Retina (tissue), 1 donor: ENCODE results near the gene PTH2R.
"Not testable (repeated sequence)": the region's sequence is repeated elsewhere in the genome, so short reads cannot be mapped to it uniquely, and the experiment has no call there.

Source experiments
- DNase-seq: peaks from one replicate; pipeline ENCODE4 v3.0.0-alpha.2; 2016

The PTH2R gene

DNA sequence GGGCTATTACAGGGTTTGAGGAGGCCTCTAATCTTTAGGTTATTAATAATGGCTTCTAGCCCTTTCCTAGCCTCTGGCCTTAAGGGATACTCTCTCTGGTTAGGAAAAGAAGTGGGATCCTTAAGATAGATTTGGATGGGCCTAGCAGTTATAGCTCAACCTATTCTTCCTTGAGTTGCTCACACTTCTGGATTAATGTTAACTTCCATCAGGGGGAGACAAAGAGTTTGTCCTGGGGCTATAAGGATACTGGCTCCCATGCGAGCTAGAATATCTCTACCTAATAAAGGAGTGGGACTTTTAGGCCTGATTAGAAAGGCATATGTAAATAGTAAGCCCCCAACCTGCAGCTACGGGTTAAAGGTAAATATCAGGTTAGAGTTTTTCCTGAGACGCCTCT is 14.3 kb upstream of the PTH2R start:
- no peak for DNase-seq

DNA sequence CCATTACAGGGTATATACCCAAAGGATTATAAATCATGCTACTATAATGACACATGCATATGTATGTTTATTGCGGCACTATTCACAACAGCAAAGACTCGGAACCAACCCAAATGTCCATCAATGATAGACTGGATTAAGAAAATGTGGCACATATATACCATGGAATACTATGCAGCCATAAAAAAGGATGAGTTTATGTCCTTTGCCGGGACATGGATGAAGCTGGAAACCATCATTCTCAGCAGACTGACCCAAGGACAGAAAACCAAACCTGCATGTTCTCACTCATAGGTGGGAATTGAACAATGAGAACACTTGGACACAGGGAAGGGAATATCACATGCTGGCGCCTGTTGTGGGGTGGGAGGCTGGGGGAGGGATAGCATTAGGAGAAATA is 9.8 kb upstream of the PTH2R start:
- DNase-seq: not testable (repeated sequence)

DNA sequence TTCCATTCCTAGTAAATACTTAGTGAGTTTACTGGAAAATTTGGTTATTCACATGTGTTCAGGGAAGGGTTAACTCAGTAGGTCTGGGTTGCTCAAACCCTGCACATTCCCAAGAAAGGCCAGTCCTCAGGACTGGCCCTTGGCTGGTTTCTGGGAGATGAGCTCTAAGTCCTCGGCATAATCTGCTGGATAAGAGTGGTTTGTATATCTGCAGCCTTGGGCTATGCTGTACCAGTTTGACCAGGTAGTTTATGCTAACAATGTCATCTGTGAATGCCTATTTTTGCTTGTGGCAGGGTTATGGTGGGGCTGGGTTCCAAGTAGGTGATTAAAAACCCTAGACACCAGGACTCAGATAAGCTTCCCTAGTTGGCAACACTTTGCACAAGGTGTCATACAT is 7.4 kb upstream of the PTH2R start:
- no peak for DNase-seq

DNA sequence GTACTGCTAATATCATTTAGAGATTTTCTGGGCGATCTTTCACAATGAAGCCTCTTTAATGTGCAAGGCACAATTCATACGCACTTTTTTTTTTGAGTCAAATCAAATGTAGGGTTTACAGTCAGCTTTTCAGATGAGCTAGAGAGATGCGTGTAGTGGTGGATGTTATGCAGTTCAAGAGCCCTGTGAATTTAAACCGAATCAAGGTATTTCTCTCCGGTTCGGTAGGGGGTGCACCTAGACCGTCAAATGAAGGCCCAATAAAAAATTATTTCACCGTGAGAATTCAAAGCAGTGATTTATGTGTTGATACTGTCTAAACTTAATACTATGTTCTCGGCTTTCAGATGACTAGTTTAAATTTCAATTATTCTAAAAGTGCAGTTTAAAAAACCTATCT is 1.1 kb downstream of the PTH2R start:
- peak; percentile 56 for DNase-seq

DNA sequence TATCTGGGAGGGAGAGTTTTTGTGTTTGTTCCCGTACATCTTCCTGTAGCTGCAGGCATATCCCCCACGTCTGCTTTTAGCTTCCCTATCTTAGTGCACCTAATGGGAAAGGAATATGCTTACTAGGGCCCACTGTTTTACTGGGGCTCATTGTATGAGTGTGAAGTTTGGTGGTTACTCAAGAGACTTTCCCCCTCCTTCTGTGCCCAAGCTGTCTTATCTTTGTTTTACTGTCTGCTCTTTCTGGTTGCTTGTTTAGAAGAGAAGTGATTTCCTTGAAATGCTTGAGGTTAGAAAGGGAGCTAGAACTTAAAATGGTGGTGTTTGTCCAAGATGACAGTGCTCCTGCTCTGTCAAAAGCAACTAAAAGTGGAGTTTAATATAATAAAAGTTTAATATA is 7.3 kb downstream of the PTH2R start:
- DNase-seq: no peak

DNA sequence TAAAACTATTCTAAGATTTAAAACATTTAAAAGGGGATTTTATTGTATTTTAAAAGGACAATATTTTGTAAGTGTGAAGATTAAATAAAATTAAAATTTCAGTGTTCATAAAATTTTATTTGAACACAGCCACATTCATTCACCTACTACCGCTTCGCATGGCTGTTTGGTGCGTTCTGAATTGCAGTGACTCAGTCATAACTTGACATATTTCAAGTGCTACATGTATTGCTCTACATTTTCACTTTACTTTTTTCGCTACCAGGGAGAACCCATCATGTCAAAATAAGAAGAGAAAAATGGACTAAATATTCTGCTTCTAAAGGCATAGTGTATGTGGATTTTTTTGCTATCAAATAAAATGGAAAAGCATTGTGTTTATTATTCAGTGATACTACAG is 8.7 kb downstream of the PTH2R start:
- DNase-seq: no peak

DNA sequence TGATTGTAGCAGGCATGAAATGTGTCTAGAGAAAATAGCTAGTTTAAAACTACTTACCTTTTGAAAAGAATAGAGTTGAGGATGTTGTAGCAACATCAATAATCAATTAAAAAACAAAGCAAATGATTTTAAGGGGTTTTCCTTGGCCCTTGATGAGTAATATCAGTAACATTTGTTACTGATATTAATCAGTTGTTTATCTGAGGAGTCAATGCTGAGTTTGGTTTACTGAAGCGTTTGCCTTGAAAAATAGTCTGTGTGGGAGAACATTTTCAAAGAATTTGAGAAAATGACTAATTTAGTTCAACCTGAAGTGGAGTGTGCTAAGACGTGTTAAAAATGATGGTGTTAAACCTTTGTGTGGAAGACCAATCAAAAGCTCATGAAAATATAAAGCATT is 9.3 kb downstream of the PTH2R start:
- DNase-seq: no peak

DNA sequence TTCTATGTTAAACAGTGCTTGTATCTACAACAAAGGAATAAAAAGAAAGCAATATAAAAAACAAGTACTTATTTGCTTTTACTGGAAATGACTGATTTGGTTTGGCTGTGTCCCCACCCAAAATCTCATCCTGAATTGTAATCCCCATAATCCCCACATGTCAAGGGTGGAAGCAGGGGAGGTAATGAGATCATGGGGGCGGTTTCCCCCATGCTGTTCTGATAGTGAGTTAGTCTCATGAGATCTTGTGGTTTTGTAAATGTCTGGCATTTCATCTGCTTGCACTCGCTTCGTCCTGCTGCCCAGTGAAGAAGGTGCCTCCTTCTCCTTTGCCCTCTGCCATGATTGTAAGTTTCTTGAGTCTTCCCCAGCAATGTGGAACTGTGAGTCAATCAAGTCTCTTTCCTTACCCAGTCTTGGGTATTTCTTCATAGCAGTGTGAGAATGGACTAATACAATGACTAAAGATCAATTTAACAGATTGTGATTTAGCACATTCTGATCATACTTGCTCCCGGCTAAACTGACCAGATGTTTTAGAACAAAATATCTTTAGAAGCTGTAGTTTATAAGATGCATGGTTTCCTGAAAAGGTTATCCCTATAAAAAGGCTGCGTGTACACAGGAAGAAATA is 19.9 kb downstream of the PTH2R start:
- no peak for DNase-seq

DNA sequence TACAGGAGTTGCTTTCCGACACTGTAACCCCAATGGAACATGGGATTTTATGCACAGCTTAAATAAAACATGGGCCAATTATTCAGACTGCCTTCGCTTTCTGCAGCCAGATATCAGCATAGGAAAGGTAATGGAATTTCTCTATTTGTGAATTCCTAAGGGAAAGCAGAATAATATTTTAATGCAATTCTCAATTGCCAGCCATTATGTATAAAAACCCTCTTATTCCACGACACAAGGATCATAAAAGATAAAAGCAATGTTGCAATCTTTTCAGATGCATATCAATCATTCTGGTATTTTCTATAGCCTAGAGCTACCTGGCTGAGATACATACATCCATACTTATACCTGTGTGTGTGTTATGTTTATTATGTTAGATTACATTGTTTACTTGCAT is 31.2 kb downstream of the PTH2R start:
- no peak for DNase-seq

DNA sequence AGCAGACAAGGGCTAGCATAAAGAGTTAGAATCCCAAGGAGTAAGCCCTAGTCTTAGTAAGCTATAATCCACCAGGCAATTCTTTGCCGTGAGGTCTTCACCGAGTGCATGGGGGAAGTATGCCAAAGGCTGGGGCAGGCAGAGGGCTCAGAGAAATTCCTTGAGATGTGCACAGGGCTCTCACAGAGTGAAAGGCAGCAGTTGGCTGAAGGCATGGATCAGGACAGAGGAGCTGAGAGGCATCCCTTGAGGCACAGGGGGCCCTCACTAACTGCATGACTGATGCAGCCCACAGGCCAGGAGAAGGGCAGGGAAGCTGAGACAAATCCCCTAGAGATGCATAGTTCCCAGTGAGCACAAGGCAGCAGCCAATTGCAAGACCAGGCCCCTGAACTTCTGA is 34.1 kb downstream of the PTH2R start:
- no peak for DNase-seq

DNA sequence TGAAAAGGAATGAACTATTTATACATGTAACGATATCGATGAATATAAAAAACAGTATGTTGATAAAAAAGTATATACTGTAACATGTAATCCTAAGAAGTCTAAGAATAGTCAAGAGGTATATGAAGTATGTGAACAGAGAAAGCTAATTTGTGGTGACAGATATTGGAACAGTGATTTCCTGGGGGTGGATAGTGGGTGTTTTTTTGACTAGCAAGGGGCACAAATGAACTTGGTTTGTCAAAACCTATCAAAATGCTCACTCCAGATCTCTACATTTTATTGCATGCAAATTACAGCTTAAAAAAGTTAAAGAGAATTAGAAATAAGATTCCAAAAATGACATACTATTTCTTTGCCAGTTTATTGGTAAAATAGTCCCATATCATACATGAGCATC is 35.4 kb downstream of the PTH2R start:
- DNase-seq: no peak

DNA sequence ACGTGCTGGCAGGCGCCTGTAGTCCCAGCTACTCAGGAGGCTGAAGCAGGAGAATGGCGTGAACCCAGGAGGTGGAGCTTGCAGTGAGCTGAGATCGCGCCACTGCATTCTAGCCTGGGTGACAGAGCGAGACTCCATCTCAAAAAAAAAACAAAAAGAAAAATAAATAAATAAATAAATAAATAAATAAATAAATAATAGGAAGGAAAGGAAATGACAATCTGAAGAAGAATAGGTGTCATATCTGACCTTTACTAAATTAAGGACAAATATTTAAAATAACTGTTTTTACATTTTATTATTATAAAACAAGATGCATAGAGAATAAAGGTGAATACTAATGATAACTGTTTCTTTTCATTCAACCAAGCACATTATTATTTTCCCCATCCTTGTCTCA is 40.9 kb downstream of the PTH2R start:
- DNase-seq: not testable (repeated sequence)

DNA sequence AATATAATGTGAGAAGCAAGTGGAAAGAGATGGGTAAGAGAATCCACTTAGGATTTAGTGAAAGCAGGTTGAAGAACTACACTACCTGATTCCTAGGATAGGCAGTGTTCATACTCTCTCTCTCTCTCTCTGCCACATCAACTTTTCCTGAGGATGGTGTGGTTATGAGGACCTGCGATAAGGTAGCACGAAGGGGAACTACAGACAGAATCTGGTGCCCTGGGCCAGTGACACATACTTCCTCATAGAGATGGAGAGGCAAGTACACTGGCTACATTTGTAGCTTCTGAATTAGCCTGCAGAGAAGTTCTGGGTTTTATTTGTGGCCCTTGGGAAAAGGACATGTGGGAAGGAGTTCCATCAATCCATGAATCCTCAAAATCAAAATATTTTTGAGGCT is 44.5 kb downstream of the PTH2R start:
- no peak for DNase-seq

DNA sequence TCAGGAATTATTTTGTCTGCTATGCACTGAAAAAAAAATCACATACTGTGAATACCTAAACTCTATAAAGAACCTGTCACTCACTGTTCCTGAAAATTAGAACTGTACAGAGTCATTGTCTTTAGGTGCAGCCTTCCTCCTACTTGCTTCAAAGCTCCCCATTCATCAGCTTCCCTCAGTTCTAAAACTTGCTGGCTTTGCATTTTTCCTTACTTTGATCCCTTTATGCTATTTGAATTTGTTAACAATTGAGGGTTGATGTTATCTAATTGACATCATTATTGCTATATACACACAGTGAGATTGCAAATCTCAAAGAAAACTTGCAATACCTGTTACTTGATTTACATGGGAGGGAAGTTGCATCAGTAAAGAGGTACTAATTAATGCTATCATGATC is 48.3 kb downstream of the PTH2R start:
- no peak for DNase-seq

DNA sequence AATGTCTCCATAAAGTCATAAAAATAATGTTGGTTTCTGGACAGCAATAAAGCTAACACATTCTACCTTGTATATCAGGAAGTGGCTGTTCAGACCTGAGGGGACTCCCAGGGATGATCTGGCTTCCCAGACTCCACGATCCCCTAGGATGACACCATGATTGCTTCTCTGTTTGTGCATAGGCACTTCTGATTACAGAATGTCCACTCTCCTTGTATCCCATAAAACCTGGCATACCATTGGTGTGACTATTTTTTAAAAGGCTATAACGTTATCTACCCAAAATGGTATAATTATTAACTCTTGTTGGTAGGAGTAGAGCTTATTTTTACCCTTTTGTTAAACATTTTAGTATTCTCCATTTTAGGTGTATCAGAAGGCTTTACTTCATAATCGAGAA is 57.1 kb downstream of the PTH2R start:
- no peak for DNase-seq

DNA sequence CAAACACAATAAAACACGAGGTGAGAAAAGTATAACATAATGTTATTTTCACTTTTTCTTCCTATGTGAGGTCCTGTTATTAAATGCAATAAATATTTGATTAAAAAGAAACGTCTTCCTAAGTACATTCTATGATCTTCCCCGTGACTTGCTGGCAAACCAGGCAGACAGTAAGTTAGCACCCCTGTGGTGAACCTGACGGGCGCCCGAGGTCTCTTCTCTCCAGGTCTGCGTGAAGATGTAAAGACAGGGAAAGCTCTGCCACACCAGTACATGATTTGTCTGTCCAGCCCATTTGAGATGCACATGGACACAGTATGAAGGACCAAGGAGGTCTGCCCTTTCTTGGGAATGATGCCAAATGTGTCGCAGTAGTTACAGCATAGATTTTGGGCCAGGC is 57.6 kb downstream of the PTH2R start:
- no peak for DNase-seq

DNA sequence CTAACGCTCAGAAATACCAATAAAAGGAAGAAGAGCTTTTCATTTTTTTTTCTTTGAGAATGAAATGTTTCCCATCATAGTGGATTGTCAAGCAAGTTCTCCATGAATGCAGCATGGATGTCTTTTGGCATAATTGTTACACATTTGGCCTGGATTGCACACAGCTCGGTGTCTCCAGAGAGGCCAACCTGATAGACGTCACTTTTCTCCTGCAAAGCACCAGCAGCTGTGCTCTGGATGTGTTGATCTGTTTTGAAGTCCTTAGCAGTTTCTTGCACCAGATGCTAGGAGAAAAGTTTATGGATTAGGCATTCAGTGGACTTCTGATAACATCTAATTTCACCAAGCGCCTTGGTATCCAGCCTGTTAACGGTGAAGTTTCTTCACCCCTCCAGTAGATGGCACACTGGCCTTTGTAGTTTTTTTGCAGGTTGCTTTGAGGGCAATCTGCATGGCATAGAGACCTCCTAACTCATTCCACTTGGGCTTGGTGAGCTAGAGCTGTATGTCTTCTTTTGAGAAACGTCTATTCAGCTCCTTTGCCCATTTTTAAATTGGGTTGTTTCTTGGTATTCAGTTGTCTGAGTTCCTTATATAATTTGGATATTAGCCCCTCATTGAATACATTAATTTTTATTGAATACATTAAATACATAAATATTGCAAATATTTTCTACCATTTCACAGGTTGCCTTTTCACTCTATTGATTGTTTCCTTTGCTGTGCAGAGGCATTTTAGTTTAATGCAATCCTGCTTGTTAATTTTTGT is 59.7 kb downstream of the PTH2R start:
- DNase-seq: peak; percentile 60

DNA sequence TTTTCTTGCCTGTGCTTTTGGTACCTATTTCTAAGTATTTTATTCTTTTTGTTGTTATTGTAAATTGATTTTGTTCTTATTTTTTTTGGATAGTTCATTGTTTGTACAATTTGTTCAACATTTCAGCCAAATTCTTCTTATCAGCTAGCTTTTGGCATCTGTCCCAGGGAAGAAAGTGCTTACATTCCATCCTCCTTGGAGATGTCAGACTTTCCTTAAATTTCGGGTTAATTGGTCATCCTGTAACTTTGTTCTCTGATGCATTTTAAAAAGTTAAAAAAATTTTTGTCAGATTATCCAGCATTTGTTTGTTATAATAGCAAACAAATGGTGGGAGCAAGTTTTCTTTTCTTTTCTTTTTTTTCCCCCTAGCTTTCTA is 60.3 kb downstream of the PTH2R start:
- DNase-seq: no peak

DNA sequence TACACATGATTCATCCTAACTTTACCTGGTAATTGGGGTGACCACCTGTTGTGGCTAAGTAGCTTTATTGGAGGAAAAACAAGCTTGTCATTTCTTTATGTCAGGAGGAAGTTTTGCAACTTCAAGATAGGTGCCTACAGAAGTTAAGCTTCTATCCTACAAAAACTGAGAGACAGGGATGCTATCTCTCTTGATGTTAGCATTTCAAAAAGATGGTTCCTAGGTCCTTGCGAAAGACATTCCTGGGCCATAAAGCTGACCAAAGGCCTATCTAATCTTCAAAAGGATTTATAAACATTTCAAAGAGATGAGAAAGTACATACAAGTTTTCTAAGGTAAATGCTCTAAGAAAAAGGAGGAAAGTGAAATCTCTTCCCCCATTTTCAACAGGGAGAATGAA is 61.0 kb downstream of the PTH2R start:
- DNase-seq: no peak

DNA sequence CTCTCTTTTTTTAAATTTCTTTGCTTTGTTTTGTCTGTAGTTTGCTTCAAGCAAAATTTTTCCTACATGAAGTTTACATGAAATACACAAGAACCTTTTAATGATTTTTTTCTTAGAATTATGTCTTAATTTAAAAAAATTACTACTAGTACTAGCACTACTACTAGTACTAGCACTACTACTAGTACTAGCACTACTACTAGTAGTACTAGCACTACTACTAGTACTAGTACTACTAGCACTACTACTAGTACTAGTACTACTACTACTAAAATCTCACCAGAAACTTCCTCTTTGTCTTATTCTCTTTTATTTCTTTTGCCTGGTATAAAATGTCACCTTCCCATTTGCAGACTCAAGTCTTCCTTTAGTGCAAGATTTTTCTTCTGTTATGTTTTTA is 71.1 kb downstream of the PTH2R start:
- no peak for DNase-seq

DNA sequence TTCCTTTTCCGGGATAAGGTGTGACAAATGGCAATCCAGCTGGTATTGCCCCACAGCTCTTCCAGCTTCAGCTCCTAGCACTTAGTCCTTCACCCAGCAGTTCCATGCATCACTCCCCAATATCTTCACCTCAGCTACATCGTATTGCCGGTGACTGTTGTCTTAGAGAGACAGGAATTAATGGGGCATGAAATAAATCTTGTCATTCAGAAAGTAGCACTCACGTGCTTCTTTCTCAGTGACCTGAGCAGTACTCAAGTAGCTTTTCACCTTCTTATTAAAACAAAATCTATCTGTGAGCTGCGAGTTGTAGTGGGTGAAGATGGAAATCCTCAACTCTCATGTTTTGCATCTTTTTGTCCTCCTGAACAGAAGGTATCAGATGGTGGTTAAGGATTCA is 72.8 kb downstream of the PTH2R start:
- no peak for DNase-seq

DNA sequence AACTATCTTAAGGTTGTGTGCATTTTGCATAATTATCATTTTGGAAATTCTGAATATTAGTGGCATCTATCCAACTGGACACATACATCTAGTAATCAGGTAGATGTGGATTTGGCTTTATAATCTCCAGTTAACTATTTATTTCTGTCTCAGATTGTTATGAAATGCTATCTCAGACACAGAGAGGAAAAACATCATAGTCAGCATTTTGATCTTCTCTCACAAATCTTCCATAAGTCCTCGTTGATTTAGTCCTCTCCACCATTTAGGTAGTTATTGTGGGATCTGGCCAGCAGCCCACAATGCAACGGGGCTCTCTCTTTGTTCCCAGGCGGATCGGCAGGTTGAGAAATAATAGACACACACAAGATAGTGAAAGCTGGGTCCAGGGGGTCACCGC is 75.4 kb downstream of the PTH2R start:
- not testable (repeated sequence) for DNase-seq

DNA sequence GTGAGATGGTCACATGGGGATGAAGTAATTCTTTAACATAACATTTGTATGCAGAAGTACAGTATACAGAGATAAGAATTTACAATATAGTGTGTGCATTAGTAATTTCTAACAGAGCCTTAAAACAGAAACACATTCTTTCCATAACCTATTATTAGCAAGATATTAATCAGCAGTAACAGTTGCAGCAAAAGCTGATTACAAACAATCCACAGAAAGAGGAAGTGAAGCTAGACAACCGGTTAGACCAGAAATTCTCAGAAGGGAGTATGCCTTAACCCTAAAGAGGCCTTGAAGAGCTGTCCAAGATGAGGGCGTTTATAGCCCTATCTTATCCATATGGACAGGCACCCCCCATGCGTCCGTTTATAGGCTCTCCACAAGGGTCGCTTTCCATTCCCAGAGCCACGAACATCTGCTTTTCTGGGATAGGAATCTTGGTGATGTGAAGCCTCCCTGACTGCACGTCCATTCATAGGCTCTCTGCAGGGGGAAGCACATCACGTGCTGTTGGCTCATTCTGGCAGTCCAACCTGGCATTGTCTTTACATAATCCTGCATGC is 75.9 kb downstream of the PTH2R start:
- DNase-seq: not testable (repeated sequence)

DNA sequence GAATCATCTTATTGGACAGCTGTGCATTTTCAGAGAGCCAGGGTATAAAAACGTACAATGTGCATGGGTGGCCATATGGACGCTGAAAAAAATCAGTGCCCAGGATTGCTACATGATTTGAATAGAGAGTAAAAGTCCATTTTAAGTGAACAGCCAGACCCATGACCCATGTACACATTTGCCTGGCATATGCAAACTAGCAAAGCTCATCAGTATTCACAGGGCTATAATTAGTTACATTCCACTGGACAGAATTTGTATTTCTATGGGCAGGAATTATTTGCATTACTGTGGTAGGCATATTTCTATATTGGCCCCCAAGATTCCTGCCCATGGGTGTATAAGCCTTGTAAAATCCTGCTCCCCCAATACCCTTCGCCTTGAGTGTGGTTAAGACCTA is 78.8 kb downstream of the PTH2R start:
- DNase-seq: no peak
